ENCODE results near the gene METTL26. TPM values are rescaled to one million over a fixed set of nuclear protein-coding genes. Genes with fewer than 3 reads are reported as not detected.

The METTL26 gene
- total and polyA plus RNA-seq, 2 of the 8 experiments (the other 6 are each of a cell fraction or from before 2014, with no cell fraction given), result 100 to 186 TPM

DNA sequence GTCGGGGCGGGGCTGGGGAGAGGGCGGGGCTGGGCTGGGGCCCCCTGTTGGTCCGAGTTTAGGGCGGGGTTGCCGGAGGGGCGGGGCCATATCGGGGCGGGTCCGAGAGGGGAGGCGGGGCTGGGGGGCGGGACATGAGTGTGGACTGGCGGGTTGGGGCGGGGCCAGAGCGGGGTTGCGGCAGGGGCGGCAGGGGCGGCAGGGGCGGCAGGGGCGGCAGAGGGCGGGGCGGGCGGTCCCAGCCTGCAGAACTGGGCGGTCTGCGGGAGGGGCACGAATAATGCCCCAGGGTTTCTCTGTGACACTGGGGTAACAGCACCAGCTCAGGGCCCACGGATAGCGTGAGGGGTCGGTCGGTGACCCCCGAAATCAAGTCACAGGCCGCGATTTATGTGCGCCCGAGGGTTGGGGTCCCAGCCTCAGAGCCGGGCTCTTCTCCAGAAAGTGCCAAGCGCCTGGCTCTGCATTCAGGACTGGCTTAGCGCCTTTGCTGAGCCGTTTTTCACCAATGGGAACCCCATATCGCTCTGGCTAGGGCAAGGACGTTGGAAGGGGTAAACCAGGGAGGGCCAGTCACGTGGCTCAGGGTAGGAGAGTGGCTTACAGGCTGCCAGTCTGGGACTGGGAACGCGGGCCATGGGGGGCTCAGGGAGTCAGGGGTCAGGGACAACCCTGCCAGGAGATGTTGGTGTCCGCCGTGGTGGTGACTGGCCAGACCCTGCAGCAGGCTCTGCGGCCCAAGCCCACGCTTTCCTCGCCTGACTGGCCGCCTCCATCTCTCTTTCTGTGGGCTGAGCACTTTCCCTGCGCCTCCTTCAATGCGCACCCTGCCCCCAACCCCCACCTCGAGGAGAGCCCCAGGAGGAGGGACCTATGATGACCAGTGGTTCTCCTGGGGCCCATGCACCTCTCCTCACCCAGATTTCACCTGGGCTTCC lies 1.2 kb upstream of the METTL26 start (continued):
- TF ChIP-seq, protein P1, sequence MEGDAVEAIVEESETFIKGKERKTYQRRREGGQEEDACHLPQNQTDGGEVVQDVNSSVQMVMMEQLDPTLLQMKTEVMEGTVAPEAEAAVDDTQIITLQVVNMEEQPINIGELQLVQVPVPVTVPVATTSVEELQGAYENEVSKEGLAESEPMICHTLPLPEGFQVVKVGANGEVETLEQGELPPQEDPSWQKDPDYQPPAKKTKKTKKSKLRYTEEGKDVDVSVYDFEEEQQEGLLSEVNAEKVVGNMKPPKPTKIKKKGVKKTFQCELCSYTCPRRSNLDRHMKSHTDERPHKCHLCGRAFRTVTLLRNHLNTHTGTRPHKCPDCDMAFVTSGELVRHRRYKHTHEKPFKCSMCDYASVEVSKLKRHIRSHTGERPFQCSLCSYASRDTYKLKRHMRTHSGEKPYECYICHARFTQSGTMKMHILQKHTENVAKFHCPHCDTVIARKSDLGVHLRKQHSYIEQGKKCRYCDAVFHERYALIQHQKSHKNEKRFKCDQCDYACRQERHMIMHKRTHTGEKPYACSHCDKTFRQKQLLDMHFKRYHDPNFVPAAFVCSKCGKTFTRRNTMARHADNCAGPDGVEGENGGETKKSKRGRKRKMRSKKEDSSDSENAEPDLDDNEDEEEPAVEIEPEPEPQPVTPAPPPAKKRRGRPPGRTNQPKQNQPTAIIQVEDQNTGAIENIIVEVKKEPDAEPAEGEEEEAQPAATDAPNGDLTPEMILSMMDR (IDR thresholded peaks at IDR 0.05; ENCODE audit: control extremely low read depth in 1 of 3, insufficient read depth in 1 of 3, low read depth in 1 of 3, low read length in 3 of 3), result no peak
- peak; percentile 4 for TF ChIP-seq KDM4A (IDR thresholded peaks at IDR 0.05; ENCODE audit: low read depth, low read length, severe bottlenecking)

Data from H1 (cell line).